ENCODE results near the gene LRRC46.
A peak's percentile ranks its signal among the peaks of the same experiment; 100 is the strongest.

The LRRC46 gene

DNA sequence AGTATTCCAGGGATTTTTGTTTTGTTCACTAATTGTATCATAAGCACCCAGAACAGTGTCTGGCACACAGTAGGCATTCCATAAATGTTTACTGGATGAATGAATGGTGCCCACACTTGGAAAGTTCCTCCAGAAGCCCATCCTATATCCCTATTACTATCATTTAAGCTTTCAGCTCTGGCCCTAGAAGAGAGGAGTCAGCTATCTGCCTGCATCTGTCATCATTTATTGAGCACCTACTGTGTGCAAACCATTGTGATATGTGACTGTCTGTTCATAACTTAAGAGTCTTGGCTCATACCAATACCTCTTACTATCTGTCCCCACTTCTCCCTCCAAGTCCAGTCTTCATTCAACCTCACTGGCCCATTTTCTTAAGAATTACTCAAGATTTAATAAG is 39.6 kb downstream of the LRRC46 start:
- H3K27ac Mint-ChIP-seq = no peak overlapping the region
- DNase-seq (ENCODE audit: low spot score in 2 of 2) = no peak
- H3K36me3 Mint-ChIP-seq = no peaks in the 10 kb centered on the region
- no peaks in the 10 kb centered on the region for H3K9me3 Mint-ChIP-seq
- H3K4me1 Mint-ChIP-seq = no peaks in the 10 kb centered on the region
- ATAC-seq = no peak
- no peak overlapping the region for H3K4me3 Mint-ChIP-seq

DNA sequence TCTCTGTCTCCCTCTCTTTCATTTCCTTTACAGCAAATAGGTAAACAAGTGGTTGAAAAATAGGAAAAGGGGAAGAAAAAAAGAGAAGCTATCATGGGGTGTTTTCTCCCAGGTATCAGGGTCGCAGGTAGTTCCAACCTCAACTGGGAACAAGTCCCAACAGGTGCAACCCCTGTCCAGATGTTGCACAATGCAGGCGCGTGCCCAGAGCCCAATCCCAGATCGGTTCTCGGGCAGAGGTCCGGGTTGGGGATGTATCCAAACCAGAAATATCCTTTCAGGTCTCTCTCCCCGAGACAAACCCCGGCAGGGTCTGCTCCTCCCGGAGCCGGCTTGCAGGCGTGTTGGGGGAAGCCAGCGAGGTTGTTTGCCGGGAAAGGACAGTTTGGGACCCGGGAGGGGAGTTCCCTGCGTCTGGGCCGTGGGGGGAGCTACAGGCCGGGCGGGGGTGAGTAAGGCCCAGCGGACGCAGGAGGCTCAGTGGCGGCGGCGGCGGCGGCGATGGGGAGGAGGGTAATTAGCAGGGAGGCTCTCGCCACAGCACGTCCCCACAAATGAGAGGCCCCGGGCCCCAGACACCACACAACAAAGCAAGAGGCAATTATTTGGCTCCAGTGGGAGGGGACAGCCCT is 40.7 kb downstream of the LRRC46 start:
- no peaks in the 10 kb centered on the region for H3K9me3 Mint-ChIP-seq
- ATAC-seq = no peak
- no peaks in the 10 kb centered on the region for H3K36me3 Mint-ChIP-seq
- no peak overlapping the region for H3K27ac Mint-ChIP-seq
- no peak overlapping the region for H3K4me3 Mint-ChIP-seq
- H3K4me1 Mint-ChIP-seq = no peaks in the 10 kb centered on the region
- no peak for DNase-seq (ENCODE audit: low spot score in 2 of 2)

DNA sequence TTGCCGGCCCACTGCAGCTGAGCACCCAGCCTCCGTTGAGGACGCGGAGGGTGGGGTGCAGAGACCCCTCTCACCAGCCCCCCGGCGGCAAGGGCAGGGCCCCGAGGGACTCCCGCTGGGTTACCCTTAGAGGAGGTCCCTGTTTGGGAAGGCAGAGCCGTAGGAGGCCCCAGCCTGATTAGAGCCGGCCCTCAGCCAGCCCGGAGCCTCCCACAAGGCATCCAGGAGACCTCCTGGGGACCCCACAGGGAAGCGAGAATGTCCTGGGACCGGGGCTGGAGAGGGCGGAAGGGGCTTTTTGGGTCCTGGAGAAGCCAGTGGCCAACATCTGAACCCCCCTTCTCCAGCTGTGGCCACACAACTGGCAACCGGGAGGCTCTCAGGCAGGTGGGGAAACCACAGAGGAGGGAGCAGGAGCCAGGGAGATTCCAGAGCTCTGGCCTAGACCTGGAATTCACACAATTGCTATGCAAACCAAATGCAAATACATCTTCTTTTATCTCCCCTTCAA is 41.2 kb downstream of the LRRC46 start:
- Mint-ChIP-seq H3K36me3 (no peaks in the 10 kb centered on the region), H3K4me1 (no peaks in the 10 kb centered on the region), H3K27ac (no peak overlapping the region), H3K4me3 (no peak overlapping the region), H3K9me3 (no peaks in the 10 kb centered on the region)
- ATAC-seq (no peak), DNase-seq (ENCODE audit: low spot score in 2 of 2) (no peak)

DNA sequence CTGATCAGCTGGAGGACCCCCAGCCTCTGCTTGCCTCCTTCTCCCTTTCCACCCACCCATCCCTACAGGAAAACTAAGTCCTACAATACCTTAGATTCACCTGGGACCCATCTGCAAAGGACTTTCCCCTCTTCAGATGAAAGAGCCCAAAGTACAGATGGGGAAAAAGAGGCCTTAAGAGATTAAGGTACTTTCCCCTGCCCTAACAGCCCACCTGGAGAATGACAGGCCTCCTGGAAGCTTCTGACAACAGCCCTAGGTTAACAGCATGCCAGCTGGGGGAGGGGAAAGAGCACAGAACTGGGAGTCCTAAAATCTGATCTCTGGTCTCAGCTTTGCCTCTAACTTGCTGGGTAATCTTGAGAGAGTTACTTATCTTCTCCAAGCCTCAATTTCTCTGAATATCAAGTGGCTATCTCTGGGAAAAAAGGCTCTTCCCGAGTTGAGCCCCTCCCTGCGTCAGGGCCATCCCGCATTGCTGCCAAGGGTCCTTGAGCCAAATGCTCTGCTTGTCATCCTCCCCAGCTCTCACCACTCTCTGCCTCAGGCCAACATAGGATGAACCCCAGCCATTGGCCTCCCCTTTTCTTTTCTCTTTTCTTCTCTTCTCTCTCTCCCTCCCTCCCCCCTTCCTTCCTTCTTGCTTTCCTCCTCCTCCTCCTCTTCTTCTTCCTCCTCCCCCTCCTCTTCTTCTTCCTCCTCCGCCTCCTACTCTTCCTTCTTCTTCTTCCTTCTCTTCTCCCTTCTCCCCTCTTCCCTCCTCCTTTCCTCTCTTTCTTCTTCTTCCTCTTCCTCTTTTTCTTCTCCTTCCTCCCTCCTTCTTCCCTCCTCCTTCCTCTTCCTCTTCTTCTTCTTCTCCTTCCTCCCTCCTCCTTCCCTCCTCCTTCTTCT is 42.0 kb downstream of the LRRC46 start:
- no peak overlapping the region for H3K4me3 Mint-ChIP-seq
- DNase-seq (ENCODE audit: low spot score in 2 of 2) (no peak), ATAC-seq (no peak)
- no peaks in the 10 kb centered on the region for H3K4me1 Mint-ChIP-seq
- H3K36me3 Mint-ChIP-seq = no peaks in the 10 kb centered on the region
- H3K27ac Mint-ChIP-seq = no peak overlapping the region
- H3K9me3 Mint-ChIP-seq = no peaks in the 10 kb centered on the region

DNA sequence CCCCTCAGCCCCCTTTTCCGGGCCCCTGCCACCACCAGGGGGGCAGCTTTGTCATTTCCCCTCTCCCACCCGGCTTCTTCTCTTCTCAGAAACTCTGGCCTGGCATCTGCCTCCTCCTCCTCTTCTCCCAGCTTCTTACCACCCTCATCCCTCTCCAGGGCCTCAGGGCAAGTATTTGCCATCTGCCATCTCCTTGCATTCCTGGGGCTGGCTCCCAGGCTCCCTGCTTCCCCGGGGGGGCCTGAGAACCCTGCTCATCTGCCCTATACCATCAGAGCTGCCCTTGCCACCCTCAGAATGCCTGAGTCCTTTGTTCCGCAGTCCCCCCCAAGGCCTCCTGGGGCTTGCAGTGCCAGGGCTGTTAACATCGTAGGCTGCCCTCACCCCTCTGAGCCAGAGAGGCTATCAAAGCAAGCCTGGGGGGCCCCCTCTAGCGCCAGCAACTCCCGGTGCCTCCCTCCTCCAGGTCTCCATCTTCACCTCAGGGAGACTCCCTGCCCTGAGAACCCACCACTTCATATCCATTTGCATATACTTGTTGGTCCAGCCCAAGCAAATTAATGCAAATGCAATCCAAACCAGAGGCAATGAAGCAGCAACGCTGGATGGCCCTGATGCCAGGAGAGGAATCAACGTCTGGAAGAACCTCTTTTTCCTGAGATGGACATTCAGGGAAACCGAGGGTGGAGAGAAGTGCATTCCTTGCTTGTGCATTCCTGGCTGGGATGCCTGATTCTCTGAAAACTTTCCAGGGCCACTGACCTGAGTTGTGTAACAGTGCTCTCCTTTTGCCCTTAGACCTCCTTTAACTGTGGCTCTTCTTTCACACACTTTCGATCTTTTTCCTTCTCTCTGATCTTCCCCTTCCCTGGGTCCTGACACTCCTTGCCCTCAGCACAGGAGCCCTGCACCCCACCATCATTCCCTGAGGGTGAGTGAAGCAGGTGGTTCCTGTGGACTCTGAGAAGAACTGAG is 43.8 kb downstream of the LRRC46 start:
- H3K27ac Mint-ChIP-seq = peak overlapping the region; percentile 45
- DNase-seq (ENCODE audit: low spot score in 2 of 2) = no peak
- H3K9me3 Mint-ChIP-seq = no peaks in the 10 kb centered on the region
- no peaks in the 10 kb centered on the region for H3K36me3 Mint-ChIP-seq
- no peak for ATAC-seq
- H3K4me3 Mint-ChIP-seq = no peak overlapping the region
- peaks cover 7% of the 10 kb centered on the region for H3K4me1 Mint-ChIP-seq

DNA sequence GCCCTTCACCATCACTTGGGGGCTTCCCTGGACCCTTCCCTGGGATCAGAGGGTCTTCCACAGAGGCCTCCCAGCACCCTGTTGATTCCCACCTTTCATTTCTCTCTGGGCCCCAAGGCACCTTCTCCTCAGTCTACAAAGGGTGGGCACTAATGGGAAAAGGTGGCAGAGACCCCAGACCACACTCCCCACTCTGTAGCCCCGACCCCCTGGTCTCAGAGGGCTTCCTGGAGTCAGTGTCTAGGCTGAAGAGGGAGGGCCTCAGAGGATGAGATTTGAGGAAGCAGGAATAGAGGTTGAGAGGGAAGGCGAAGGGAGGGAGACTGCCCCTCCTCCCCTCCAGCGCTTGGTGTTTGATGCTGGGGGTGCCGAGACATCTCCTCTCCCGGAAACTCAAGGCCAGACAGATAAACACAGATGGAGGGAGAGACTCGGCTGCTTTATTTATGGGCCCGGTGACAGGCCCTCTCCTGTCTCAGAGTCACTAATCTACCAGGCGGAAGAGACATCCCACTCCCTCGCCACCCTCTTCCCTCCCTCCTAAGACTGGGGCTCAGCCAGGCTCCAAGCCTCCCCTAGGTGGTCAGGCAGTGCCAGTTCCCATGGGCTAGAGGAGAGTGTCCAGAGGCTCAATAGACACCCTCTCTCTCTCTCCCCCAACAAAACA is 46.0 kb downstream of the LRRC46 start:
- Mint-ChIP-seq H3K36me3 (no peaks in the 10 kb centered on the region), H3K9me3 (no peaks in the 10 kb centered on the region), H3K4me1 (peaks cover 7% of the 10 kb centered on the region), H3K27ac (no peak overlapping the region), H3K4me3 (no peak overlapping the region)
- no peak for ATAC-seq
- DNase-seq (ENCODE audit: low spot score in 2 of 2) = no peak

DNA sequence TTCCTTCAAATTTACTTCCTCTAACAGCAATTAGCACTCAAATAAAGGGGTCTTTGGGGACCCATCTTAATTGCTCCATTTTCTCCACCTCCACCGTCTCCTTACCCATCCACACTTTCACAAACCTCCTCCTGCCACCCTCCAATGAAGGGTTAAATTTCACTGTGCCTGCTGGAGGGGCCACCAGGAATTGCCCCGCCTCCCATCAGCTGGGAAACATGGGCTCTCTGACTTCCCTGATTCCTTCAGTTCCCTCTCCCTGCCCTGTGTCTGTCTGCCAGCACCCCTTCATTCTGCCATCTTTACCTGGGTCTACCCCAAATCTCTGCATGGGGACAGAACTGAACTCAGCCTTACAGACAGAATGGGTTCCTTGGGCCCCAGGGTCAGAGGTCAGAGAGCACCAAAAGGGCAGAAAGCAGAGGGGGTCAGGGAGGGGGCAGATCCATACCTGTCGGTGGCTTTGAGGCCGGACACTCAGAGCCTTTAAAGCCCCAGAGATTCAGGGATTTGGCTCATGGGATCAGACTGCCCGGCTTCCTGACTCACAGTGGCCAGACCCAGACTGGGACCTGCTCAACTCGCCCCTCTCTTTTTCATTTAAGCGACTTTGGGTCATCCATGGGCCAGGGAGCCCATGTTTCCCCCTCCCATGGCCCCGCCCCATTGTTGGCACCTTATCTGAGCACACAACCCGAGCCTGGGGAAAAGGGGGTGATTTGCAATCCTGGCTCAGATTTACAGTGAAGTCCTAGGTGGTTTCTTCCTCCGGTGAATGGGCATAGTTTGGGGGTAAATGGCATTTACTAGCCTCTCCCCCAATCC is 46.9 kb downstream of the LRRC46 start:
- H3K4me3 Mint-ChIP-seq = no peak overlapping the region
- H3K27ac Mint-ChIP-seq = no peak overlapping the region
- peaks cover 11% of the 10 kb centered on the region for H3K4me1 Mint-ChIP-seq
- ATAC-seq (no peak), DNase-seq (ENCODE audit: low spot score in 2 of 2) (no peak)
- H3K9me3 Mint-ChIP-seq = no peaks in the 10 kb centered on the region
- H3K36me3 Mint-ChIP-seq = no peaks in the 10 kb centered on the region

DNA sequence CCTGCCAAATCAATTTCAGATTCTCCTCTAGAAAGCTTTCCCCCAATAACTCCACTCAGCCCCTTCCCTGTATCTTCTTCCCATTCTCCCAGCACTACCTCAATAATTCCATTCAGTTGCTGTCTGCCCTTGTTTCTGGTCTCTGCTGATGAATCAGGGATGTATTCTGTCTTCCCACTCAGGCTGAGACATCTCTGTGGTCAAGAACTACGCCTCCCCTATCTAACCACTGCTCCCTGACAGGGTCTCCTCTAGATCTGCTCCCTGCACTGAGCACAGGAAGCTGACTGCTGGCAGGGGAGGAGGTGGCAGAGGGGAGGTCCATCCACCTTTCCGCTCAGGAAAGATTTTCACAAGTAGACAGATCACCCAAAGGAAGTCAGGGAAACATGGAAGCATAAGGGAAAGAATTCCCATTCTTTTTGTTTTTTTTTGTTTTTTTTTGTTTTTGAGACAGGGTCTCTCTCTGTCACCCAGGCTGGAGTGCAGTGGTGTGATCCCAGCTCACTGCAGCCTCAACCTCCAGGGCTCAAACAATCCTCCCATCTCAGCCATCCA is 47.6 kb downstream of the LRRC46 start:
- peaks cover 13% of the 10 kb centered on the region for H3K4me1 Mint-ChIP-seq
- peak; percentile 94 for ATAC-seq

DNA sequence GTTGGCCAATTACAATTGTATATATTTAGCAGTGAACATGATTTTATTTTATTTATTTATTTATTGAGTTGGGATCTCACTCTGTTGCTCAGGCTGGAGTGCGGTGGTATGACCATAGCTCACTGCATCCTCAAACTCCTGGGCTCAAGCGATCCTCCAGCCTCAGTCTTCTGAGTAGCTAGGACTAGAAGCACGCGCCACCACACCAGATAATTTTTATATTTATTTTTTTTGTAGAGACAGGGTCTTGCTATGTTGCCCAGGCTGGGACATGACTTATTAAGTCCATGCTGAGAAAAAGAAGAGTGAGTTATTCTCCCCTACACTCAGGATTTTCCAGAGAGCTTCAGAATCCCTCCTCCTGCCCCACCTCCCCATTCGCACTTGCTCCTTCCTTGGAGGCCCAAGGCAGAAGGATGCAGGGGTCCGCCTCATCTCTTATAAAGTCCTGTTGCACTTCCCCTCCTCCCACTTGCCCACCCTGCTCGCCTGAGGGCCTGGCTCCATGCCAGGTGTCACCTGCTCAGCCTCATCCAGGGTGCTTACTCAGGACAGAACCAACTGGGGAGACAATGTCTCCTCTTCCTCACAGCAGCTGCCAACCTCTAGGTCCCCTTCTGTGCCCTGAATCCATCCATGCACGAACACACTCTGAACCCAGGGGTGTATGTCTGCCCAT is 48.4 kb downstream of the LRRC46 start:
- H3K4me3 Mint-ChIP-seq = no peak overlapping the region
- ATAC-seq (no peak), DNase-seq (ENCODE audit: low spot score in 2 of 2) (no peak)
- no peak overlapping the region for H3K27ac Mint-ChIP-seq
- H3K36me3 Mint-ChIP-seq = no peaks in the 10 kb centered on the region
- H3K4me1 Mint-ChIP-seq = peaks cover 13% of the 10 kb centered on the region
- no peaks in the 10 kb centered on the region for H3K9me3 Mint-ChIP-seq

More for the DNA sequence above, 47.6 kb downstream of the LRRC46 start:
- no peak for DNase-seq (ENCODE audit: low spot score in 2 of 2)
- no peaks in the 10 kb centered on the region for H3K36me3 Mint-ChIP-seq
- H3K4me3 Mint-ChIP-seq = no peak overlapping the region
- no peaks in the 10 kb centered on the region for H3K9me3 Mint-ChIP-seq
- no peak overlapping the region for H3K27ac Mint-ChIP-seq

DNA sequence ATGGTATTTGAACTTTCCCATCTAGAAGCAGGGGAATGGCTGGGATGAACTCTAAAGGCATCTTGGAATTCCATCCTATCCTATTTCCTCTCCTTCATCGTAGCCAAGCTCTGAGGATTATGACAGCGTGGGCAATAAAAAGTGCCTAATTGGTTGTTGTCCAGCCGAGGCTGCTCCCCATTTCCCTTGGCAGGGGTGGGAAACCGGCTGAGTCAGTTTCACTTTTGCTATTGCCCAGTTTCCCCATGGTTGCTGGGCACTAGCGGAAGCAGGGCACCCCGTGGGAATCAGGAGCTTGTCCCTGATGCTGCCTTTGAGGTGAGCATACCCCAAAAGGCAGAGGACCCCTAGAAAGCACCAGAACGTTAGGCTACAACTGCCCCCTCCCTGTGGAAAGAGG is 50.8 kb downstream of the LRRC46 start:
- Mint-ChIP-seq H3K4me3 (no peak overlapping the region), H3K9me3 (no peaks in the 10 kb centered on the region), H3K4me1 (peaks cover 13% of the 10 kb centered on the region), H3K36me3 (no peaks in the 10 kb centered on the region), H3K27ac (no peak overlapping the region)
- DNase-seq (ENCODE audit: low spot score in 2 of 2) (no peak), ATAC-seq (no peak)

DNA sequence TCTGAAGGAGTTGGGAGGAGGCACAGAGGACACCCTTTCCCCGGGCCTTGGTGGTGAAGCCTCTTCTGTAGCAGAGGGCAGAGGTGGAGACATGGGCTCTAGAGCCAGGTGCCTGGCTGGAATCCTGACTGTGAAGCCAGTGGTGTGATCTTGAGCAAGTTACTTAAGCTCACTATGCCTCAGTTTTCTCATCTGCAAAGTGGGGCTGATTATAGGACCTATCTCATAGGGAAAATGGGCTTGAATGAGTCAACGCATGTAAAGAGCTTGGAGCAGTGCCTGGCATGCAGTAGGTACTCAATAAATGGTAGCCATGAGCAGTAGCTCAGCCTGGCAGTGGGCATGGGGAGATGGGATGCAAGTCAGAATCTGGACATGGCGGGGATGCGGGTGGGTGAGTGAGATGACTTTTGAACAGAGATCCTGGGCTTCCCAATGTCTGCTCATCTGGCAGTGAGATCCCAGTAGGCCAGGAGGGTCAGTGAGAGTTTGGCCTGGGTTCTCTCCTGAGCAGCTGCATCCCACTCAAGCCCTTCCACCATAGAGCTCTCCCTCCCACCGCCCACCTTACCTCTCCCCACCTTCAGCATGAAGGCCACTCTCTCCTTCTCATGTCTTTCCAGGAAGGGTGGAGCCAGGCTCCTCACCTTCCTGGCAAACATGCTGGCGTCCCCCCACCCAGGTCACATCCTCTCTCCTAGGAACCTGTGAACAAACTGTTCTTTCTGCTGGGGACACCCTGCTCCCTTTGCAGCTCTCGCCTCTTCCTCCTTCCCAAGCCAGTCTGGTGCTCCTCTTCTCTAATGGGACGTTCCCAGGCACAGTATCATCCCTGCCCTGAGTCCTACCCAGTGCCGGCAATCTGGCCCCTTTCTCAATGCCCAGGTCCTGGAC is 51.5 kb downstream of the LRRC46 start:
- Mint-ChIP-seq H3K9me3 (no peaks in the 10 kb centered on the region), H3K4me3 (no peak overlapping the region), H3K27ac (no peak overlapping the region), H3K4me1 (peaks cover 13% of the 10 kb centered on the region), H3K36me3 (no peaks in the 10 kb centered on the region)
- ATAC-seq = no peak
- DNase-seq (ENCODE audit: low spot score in 2 of 2) = no peak

DNA sequence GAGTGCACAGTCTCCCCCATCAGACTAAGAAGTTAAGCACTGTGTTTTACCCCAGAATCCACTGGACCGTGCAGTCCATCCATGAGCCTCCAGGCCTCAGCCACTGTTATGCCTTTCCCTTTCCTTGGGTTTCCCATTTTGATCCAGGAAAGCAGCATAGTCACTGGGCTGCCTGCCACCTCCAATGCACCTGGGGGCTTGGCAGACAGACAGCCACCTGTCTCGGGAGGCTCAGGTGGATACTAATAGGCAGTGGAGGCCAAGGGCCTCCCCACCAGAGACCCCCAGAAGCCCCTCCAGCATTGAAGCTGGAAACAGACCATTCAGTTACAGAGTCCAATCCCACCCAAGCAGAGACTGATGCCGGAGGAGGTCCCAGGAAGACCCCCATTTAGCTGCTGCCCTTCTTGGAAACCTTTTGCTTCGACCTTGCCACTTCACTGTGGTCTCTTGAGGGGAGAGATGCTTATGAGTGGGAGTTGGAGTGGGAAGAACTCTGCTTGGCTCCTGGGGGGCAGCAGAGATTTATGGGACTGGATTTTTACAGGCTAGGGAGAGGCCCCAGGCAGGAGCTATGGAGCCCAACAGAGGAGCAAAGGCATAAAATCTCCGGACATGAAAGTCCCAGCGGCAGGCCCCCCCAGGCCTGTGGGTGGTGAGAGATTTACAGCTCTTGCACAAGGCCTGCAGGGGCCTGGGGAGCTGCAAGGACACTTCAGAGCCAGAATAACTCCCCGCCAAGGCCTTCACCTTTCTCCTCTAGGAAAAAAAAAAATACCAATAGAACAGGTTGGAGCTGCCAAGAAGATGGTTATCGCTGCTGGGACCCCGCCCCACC is 52.3 kb downstream of the LRRC46 start:
- ATAC-seq (no peak), DNase-seq (ENCODE audit: low spot score in 2 of 2) (no peak)
- Mint-ChIP-seq H3K36me3 (no peaks in the 10 kb centered on the region), H3K27ac (no peak overlapping the region), H3K4me1 (peaks cover 11% of the 10 kb centered on the region), H3K4me3 (no peak overlapping the region), H3K9me3 (no peaks in the 10 kb centered on the region)

All from stimulated activated effector memory CD8-positive, alpha-beta T cell treated with anti-CD3 and anti-CD28 coated beads, Interleukin-12 subunit alpha, Interleukin-12 subunit beta, amount 100 ng/mL, for 72 hours (primary cell).